GM19452 (cell line): ENCODE data around the gene C5orf52.
"Not testable (repeated sequence)": the region's sequence is repeated elsewhere in the genome, so short reads cannot be mapped to it uniquely, and the experiment has no call there.

ENCODE experiments used
- ATAC-seq: cut with Tn5 transposase; IDR thresholded peaks from one replicate; pipeline ENCODE4 v1.9.1; 2021; ENCODE audit not compliant: unreplicated experiment

Gene C5orf52

DNA sequence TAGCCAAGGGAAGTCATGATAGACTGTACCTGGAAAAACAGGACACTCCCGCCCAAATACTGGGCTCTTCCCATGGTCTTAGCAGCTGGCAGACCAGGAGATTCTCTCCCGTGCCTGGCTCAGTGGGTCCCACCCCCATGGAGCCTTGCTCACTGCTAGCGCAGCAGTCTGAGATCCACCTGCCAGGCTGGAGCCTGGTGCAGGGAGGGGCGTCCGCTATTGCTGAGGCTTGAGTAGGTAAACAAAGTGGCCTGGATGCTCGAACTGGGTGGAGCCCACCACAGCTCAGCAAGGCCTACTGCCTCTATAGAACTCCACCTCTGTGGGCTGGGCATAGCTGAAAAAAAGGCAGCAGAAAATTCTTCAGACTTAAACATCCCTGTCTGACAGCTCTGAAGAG lies 49.8 kb downstream of the C5orf52 start:
- ATAC-seq = no peak

- ATAC-seq = not testable (repeated sequence)
These were observed 51.6 kb downstream of the C5orf52 start for GRCh38 chr5:157722895-157723294.

GRCh38 chr5:157726607-157727006 lies 55.3 kb downstream of the C5orf52 start:
- ATAC-seq = not testable (repeated sequence)

GRCh38 chr5:157727858-157728257 lies 56.5 kb downstream of the C5orf52 start:
- ATAC-seq = not testable (repeated sequence)
